NOMO-1 treated with DMSO at 0.1 percent for 48 hours (cell line): ENCODE results near the gene LIX1L.

Experiments used
- DNase-seq: peaks from one replicate; lab custom pipeline; 2025; ENCODE audit not compliant: unreplicated experiment; lab: John Stamatoyannopoulos, UW

Gene LIX1L

DNA sequence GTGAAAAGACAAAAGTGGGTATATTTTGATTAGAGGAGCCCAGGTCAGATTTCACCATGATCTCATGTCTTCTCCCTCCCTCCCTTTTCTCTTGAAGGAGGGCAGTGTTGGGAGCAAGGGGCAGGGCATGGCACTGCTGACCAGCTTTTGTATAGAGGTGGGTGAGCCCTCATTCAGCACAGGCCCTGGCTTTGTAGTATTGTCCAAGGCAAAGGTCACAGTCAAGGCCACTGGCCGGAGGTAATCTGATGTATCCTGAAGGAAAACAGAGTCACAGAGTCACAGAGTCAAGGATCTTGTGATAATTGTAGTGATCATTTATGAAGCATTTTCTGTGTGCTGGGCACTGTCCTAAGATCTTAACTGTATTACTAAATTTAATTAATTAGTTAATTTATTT lies 59.8 kb downstream of the LIX1L start:
- no peak for DNase-seq

DNA sequence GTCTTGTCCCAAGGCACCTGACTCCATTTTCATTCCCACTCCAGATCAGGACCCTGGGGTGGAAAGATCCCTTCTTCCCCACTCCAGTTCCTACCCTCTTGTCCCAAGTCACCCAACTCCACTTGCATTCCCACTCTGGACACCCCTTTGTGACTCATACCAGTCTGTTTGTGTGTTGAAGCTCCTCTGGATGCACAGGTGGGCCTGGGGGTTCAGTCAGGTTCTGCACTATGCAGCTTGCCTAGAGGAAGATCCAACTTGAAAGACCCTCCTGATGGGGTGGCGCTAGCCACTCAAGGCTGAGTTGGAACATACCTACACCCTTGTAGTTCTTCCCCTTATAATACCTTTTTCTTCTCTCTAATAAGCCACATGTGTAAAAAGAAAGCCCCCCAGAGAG lies 62.3 kb downstream of the LIX1L start:
- no peak for DNase-seq

DNA sequence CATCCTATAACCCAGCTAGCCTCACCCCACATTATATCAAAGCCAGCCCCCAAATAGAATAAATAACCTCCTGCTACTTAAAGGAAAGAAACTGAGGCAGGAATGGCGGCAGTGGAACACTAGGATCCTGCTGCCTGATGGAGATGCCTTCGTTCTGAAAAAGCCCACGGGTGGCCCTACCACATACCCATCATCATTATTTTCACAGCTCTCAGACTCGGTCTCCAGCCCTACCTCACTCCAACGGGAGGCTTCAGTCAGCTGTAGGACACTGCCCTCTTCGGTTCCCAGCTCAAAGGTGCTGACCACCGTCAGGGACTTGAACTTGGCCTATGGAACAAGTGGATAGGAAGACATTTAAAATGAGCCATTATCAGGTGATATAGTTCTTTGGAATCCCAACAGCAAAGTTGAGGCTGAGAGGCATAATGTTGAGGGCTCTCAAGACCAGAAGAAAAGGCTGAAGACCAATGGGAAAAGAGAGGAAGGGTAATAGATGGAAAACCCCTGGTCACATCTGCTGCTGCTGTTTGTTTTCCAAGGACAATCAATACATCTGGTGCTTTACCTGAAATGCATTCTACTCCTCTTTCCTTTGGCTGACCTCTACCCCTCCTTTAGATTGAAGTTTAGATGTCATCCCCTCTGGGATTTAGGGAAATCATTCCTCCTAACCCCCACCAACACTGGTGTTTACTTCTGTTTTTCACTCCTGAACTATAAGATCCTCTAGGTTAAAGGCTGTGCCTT lies 64.3 kb downstream of the LIX1L start:
- no peak for DNase-seq

DNA sequence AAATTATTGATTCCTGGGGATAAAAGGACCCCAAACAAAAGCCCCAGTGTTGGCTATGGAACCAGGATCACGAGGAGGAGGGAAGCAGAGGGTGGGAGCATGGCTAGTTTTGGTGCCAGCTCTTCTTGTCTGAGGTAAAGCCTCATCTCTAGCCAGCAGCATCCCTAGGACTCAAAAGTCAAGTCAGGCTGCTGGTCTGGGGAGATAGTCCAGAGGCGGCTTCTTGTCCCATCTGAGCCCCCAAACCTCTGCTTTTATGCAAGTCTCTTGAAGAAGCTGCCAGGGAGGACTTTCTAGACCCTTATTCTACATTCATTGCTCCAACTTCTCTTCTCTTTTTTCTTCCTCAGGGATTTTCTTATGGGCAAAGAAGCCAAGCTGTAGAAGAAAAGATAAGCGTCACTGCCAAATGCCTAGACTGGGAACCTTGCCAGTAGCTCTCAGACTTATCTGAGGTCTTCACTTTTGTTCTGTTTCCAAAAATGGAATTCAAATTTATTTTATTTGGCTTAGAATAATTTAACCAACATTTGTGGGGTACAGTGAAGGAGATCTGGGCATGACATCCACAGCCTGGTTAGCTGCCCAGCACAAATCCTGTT lies 65.2 kb downstream of the LIX1L start:
- DNase-seq: no peak

DNA sequence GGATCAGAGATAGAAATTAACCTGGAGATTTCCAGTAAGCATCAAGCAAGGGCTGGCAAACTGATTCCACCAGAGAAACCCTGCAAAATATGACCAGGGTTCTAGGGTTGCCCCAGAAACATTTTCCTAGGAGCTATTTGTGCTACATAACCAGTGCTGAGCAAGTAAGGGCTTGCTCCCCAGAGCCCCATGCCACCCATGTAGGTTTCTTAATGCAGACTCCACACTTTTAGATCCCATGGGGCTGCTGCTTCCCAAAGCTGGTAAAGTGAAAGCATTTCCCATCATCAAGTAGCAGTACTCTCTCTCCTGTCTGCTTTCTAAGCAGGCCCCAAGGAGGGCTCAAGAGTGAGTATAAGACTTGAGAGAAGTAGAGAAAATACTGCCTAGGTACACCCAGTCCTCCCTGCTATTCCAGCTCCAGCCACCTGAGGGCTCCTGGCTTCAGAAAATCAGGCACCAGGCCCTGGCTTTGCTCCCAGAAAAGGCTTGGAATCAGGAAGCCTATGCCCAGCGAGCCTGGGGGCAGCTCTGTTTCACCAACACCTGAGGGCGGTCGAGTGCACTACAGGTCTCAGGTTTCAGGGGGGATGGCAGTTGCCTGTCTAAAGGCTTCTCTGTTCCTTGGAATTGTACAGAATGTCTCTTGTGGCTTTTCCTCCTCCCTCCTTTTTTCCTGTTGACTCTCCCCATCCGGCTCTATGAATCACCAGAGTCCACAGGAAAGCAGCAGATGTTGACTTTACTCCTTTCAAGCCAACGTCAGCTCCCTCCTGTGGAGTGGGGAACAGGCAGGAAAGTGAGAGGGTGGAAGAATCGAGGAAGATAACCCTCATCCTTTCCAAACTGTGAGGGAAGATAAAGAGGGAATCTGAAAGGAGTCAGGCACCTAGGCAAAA lies 66.0 kb downstream of the LIX1L start:
- peak; percentile 30 for DNase-seq

DNA sequence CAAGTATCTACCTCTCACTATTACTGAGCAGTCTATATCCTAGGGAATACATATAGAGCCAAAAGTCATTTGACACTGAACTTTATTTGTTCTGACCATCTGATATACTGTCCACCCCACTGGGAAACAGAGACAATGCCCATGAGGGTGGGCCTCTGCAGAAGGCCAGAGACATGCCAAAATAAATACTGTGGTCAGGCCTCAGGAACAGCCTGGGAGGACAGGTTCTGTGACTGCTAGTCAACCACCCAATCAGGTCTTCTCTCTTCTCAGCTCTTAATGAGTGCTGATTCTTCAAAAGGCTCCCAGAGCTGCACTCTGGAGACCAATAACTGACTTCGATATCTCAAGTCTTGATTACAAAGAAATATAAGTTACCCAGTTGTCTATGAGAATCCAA lies 66.7 kb downstream of the LIX1L start:
- DNase-seq: no peak

DNA sequence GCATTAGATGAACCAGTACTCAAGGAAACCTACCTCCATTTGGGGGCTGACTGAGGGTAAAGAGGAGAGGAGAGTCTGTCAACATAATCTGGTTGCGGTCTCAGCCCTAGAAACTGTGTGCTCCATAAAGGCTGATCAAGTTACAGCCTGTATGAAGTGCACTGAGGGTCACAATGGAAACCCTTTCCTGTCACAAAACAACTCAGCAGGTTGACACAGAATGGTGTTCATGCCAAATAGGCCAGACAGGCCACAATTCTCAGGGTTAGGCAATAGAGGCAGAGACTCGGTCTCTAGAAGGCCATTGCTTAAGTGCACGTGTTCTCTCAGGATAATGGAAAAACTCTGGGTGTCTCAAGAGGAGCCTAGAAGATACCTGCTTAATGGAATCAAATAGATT lies 68.1 kb downstream of the LIX1L start:
- no peak for DNase-seq

DNA sequence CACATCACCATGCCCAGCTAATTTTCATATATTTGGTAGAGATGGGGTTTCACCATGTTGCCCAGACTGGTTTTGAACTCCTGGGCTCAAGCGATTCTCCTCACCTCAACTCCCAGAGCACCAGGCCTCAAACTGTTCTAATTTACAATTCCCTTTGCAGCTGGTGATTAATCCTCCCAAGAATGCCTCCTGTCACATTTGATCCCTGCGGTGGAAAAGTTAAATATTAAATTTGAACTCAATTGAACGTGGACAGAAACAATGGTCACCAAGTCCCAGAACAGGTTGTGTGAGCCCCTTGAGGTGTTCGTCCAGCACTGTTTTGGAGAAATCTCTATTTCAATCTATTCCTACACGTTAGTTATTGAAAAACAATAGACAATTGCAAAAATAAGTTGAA lies 70.2 kb downstream of the LIX1L start:
- no peak for DNase-seq

DNA sequence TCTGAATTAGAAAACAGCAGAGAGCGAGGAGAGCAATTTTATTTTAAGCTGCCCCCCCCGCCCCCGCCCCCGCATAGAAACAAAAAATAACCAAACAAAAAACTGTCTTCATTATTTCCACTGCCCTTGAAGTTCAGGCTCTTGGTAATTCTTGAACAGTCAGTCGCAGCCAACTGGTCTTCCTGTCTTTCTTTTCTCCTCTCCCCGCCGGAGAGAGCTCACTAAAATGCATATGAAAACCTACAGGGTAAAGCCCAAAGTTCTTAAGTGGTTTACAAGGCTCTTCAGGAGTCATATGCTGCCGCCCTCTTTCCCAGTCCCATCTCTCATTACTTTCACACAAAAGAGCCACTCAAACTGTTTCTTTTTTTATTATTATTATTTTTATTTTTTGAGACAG lies 71.0 kb downstream of the LIX1L start:
- DNase-seq: no peak

DNA sequence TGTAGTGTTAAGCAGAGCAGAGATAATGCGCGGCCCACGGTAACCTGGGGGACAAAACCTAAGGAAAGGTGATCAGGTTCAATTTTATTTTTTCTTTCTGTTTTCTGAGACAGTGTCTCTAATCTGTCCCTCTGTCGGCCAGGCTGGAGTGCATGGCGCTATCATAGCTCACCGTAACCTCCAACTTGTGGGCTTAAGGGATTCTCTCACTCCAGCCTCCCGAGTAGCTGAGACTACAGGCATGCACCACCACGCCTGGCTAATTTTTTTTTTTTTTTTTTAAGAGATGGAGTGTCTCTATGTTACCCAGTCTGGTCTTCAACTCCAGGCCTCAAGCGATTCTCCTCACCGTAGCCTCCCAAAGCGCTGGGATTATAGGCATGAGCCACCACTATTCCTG lies 71.4 kb downstream of the LIX1L start:
- DNase-seq: no peak

DNA sequence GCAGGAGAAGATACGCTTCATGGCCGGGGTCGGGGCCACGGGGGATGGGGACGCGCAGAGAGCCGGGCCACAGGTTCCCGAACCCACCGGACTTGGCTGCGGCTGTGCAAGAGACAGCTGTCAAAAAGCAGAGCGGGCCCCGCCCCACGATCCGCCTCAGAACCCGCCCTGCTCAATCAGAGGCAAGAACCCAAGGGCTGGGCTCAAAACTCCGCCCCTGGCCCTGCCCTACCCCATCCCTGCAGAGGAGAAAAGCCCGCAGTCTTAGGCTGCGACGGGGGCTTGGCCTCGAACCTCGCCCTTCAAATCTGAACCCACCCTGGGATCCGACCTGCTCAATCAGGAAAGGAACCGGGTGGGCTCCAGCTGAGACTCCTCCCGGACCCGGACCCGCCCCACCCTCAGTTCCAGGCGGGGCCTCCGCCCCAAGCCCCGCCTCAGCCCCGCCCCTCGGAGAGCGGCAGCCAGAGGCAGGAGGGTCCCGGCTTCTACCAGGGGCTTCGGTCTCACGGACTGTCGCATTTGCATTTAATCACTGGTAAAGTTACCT lies 72.0 kb downstream of the LIX1L start, which contains the start of gene ANKRD35:
Gene ANKRD35, minus strand, starts transcription at position 129 of the 550 bp plus-strand sequence. Its CDS starts 108 bp downstream, at position 21.
- DNase-seq: peak; percentile 63

DNA sequence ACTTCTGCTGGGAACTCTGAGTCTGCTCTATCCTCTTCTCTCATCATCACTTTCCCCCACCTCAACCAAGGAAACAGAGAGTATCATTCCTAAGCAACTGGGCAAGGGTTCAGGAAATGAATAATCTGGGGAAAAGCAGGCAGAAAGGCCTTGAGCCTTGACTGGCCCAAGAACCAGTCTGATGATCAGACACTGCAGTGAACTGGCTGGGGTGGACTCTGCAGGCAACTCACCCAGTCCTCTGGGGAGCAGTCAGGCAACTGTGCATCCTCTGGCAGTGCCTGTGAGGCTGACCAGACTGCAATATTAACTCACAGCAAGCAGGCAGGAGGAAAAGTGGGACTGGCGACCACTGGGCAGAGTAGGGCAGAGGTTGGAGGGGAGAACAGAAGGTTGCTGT lies 73.1 kb downstream of the LIX1L start:
- no peak for DNase-seq
